Peyer's patch (tissue), 4 donors: ENCODE results near the gene AGMO.

ENCODE experiments used
- CTCF ChIP-seq, 6 experiments: fragments of 450-650 bp in 4 of 6; fragments of 200-600 bp in 2 of 6; sonication (generic) in 1 of 6; IDR thresholded peaks; one replicate each; pipeline ENCODE4 v1.5.1; 2017 to 2019; ENCODE audit warnings: antibody characterized with exemption in 6 of 6, mild to moderate bottlenecking in 3 of 6, moderate library complexity in 1 of 6
- POLR2A ChIP-seq, 2 donors: fragments of 450-650 bp; IDR thresholded peaks; one replicate each; pipeline ENCODE4 v1.5.1; 2017; ENCODE audit warnings: antibody characterized with exemption in 2 of 2, mild to moderate bottlenecking in 2 of 2, moderate library complexity in 2 of 2

GRCh38 chr7:15402436-15403136, 159.2 kb downstream of the AGMO start:
- TF ChIP-seq CTCF (IDR thresholded peaks at IDR 0.05), result no peak
- TF ChIP-seq POLR2A (IDR thresholded peaks at IDR 0.05), result no peak
